ENCODE measurements around the gene FAF1.

- TF ChIP-seq POLR2AphosphoS5 (IDR thresholded peaks at IDR 0.05) (no peak), POLR2A (IDR thresholded peaks at IDR 0.05; ENCODE audit: low read depth) (no peak)
- TF ChIP-seq, protein P1, sequence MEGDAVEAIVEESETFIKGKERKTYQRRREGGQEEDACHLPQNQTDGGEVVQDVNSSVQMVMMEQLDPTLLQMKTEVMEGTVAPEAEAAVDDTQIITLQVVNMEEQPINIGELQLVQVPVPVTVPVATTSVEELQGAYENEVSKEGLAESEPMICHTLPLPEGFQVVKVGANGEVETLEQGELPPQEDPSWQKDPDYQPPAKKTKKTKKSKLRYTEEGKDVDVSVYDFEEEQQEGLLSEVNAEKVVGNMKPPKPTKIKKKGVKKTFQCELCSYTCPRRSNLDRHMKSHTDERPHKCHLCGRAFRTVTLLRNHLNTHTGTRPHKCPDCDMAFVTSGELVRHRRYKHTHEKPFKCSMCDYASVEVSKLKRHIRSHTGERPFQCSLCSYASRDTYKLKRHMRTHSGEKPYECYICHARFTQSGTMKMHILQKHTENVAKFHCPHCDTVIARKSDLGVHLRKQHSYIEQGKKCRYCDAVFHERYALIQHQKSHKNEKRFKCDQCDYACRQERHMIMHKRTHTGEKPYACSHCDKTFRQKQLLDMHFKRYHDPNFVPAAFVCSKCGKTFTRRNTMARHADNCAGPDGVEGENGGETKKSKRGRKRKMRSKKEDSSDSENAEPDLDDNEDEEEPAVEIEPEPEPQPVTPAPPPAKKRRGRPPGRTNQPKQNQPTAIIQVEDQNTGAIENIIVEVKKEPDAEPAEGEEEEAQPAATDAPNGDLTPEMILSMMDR (IDR thresholded peaks at IDR 0.05), result no peak
Observed at GRCh38 chr1:50637460-50637859, 322.6 kb downstream of the FAF1 start.

All from esophagus muscularis mucosa (tissue), 3 donors.